ENCODE data around the gene GPRC6A.

Gene GPRC6A

GRCh38 chr6:116773886-116774285 is 55.0 kb downstream of the GPRC6A start:
- no peak for DNase-seq

- DNase-seq: no peak
These were observed 56.4 kb downstream of the GPRC6A start for GRCh38 chr6:116772450-116772849.

GRCh38 chr6:116767715-116768114 is 61.2 kb downstream of the GPRC6A start:
- no peak for DNase-seq

GRCh38 chr6:116766506-116767176 is 62.2 kb downstream of the GPRC6A start:
- no peak for DNase-seq

- DNase-seq: peak; percentile 43
These were observed 63.7 kb downstream of the GPRC6A start, which contains the start of gene FAM162B for GRCh38 chr6:116764961-116765841. Gene FAM162B (minus strand): TSS chr6:116765719. CDS start chr6:116765576, 143 bp downstream.

GRCh38 chr6:116764629-116764960 is 64.3 kb downstream of the GPRC6A start:
- DNase-seq: no peak

- DNase-seq: no peak
These were observed 64.8 kb downstream of the GPRC6A start for GRCh38 chr6:116763906-116764628.

- DNase-seq: no peak
These were observed 65.8 kb downstream of the GPRC6A start for GRCh38 chr6:116763048-116763447.

GRCh38 chr6:116762235-116762634 is 66.6 kb downstream of the GPRC6A start:
- no peak for DNase-seq

- DNase-seq: no peak
These were observed 67.1 kb downstream of the GPRC6A start for GRCh38 chr6:116761779-116762178.

GRCh38 chr6:116745176-116745575 is 83.7 kb downstream of the GPRC6A start:
- DNase-seq: no peak

Data from NCI-H774 (cell line).